IPS DF 6.9 (cell line): ENCODE data around the gene CCDC77.
A peak's percentile ranks its signal among the peaks of the same experiment; 100 is the strongest.
"Not testable (repeated sequence)": the region's sequence is repeated elsewhere in the genome, so short reads cannot be mapped to it uniquely, and the experiment has no call there.

Experiments
- DNase-seq: peaks from one replicate; pipeline ENCODE4 v3.0.0-alpha.2; 2013; ENCODE audit warnings: low read depth, low spot score
- H3K27ac ChIP-seq: one replicate; pipeline ENCODE4 v1.5.1; 2013; ENCODE audit warnings: low read length, control low read depth
- H3K27me3 ChIP-seq: 2 replicates; pipeline ENCODE4 v1.6.1; 2013; ENCODE audit warnings: mild to moderate bottlenecking, low read length; ENCODE audit not compliant: control insufficient read depth, insufficient read depth
- H3K36me3 ChIP-seq: 2 replicates; pipeline ENCODE4 v1.6.1; 2013; ENCODE audit warnings: low read length; ENCODE audit not compliant: control insufficient read depth, insufficient read depth
- H3K4me1 ChIP-seq: 2 replicates; pipeline ENCODE4 v1.6.1; 2013; ENCODE audit warnings: low read length; ENCODE audit not compliant: control insufficient read depth, insufficient read depth
- H3K4me3 ChIP-seq: 2 replicates; pipeline ENCODE4 v1.5.1; 2013; ENCODE audit warnings: mild to moderate bottlenecking, low read length
- H3K9me3 ChIP-seq: 2 replicates; pipeline ENCODE4 v1.6.1; 2013; ENCODE audit warnings: low read length, inconsistent platforms; ENCODE audit not compliant: control insufficient read depth, insufficient read depth
- WGBS: extraction: QIAGEN DNeasy Blood & Tissue Kit; methylation state at CpG from one replicate; pipeline ENCODE4 v1.1.7; 2013; ENCODE audit warnings: mixed read lengths, missing lambda C conversion rate; ENCODE audit not compliant: insufficient read length, insufficient coverage; 5-methylcytosine and 5-hydroxymethylcytosine counted together

The CCDC77 gene

DNA sequence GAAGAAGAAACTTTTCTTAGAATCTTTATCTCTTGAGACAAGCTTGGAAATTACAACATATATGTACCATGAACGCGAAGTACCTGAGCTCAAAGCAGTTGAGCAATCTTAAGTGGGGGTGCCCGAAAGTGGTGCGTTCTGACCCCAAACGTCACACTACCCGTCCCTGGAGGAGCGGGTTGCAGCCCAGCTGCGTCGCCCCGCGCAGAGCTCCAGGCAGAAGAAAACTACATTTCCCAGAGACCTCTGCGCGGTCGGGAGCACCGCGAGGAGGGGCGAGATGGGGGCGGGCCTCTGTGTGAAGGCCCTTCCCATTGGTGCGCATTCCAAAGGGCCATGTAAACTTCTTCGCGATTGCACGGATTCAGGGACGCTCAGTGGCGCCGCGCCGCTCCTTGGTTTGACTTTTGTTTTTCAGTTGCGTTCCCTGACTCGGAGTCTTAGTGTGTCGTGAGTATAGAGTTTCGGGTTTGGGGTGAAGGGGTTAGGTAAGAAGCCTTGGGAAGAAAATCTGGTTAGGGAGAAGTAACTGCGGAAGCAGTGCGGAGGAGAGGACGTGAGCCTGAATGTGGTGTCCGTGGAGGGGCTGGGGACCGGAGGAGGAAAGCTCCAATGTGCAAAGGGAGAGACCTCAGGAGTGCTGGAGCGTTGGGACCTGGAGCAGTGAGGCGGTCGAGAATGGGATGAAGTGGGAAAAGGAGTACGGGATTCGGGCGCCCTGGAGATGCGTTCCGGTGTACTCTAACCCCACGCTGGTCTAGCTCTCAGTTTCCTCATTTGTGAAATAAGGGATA lies at the start of gene CCDC77:
CCDC77 (plus strand) TSS at position 410 of the 794 bp plus-strand sequence. CDS start 7,740 bp downstream, outside the sequence.
- DNase-seq: peak; percentile 73
- H3K27ac ChIP-seq: no peak within 1 kb of the TSS
- peaks cover 5% of the 10 kb centered on the region for H3K36me3 ChIP-seq
- no peaks in the 10 kb centered on the region for H3K9me3 ChIP-seq
- no CpG with 5 or more reads among the region's 45 CpGs for WGBS
- peaks cover 1% of the 10 kb centered on the region; the same call in 1 of the 2 replicates for H3K4me1 ChIP-seq
- H3K27me3 ChIP-seq: no peaks in the 10 kb centered on the region
- peak within 1 kb of the TSS; percentile 96 for H3K4me3 ChIP-seq

- H3K4me1 ChIP-seq: no peaks in the 10 kb centered on the region
- no peak overlapping the region for H3K27ac ChIP-seq
- peaks cover 3% of the 10 kb centered on the region; the same call in 1 of the 2 replicates for H3K36me3 ChIP-seq
- no peak overlapping the region for H3K4me3 ChIP-seq
- no peaks in the 10 kb centered on the region for H3K27me3 ChIP-seq
- H3K9me3 ChIP-seq: no peaks in the 10 kb centered on the region
- DNase-seq: no peak
- no CpG with 5 or more reads among the region's 7 CpGs for WGBS
Observed at GRCh38 chr12:356276-356988, 45.0 kb upstream of the CCDC77 start.

DNA sequence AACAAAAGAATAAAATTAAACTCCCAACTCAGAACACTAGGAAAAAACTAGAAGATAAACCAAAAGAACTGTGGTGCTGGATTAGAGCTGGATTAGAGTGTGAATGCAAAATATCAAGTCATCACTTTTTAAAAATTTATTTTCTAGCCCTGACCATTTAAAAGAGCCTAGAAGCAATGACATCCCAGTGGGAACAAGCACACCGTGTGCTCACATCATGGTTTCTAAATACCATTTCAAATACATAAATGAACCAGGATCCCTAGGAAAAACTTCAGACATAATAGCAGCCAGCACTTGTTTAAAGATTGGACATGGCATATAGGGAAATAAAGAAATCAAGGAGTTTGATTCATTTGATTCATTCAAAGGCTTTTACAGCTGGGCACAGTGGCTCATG lies 42.4 kb upstream of the CCDC77 start:
- H3K27ac ChIP-seq: no peak overlapping the region
- H3K9me3 ChIP-seq: no peaks in the 10 kb centered on the region
- H3K27me3 ChIP-seq: no peaks in the 10 kb centered on the region
- H3K4me1 ChIP-seq: no peaks in the 10 kb centered on the region
- no CpG with 5 or more reads among the region's 1 CpG for WGBS
- no peak for DNase-seq
- no peak overlapping the region for H3K4me3 ChIP-seq
- peaks cover 4% of the 10 kb centered on the region; the same call in 1 of the 2 replicates for H3K36me3 ChIP-seq

DNA sequence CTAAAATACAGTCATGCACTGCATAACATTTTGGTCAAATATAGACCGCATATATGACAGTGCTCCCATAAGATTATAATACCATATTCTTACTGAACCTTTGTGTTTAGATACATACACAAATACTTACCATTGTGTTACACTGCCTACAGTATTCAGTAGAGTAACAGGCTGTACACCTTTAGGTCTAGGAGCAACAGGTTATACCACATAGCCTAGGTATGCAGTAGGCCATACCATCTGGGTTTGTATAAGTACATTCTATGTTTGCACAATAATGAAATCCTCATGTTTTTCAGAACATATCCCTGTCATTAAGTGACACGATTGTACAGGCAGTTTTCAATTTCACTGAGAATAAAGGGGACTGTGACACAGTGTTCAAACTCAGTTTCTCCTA lies 34.6 kb upstream of the CCDC77 start:
- Histone ChIP-seq H3K36me3 (peaks cover 12% of the 10 kb centered on the region; the same call in 1 of the 2 replicates), H3K9me3 (no peaks in the 10 kb centered on the region), H3K4me3 (no peak overlapping the region), H3K4me1 (no peaks in the 10 kb centered on the region), H3K27ac (no peak overlapping the region), H3K27me3 (no peaks in the 10 kb centered on the region)
- no CpG with 5 or more reads among the region's 2 CpGs for WGBS
- no peak for DNase-seq

DNA sequence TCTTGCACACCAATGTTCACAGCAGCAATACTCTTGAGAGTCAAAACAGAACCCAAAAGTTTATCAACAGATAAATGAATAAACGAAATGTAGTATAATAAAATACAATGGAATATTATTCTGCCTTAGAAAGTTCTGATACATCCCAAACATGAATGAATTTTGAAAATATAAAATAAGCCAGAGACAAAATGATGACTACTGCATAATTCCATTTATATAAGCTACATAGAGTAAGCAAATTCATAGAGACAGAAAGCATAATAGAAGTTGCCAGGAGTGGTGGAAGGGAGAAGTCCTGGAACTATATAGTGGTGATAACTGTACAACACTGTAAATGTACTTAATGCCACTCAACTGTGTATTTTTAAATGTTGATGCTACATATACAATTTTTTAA lies 33.5 kb upstream of the CCDC77 start:
- Histone ChIP-seq H3K27me3 (no peaks in the 10 kb centered on the region), H3K4me1 (no peaks in the 10 kb centered on the region), H3K4me3 (no peak overlapping the region), H3K9me3 (no peaks in the 10 kb centered on the region), H3K27ac (no peak overlapping the region), H3K36me3 (peaks cover 8% of the 10 kb centered on the region; the same call in 1 of the 2 replicates)
- no CpG with 5 or more reads among the region's 1 CpG for WGBS
- no peak for DNase-seq

DNA sequence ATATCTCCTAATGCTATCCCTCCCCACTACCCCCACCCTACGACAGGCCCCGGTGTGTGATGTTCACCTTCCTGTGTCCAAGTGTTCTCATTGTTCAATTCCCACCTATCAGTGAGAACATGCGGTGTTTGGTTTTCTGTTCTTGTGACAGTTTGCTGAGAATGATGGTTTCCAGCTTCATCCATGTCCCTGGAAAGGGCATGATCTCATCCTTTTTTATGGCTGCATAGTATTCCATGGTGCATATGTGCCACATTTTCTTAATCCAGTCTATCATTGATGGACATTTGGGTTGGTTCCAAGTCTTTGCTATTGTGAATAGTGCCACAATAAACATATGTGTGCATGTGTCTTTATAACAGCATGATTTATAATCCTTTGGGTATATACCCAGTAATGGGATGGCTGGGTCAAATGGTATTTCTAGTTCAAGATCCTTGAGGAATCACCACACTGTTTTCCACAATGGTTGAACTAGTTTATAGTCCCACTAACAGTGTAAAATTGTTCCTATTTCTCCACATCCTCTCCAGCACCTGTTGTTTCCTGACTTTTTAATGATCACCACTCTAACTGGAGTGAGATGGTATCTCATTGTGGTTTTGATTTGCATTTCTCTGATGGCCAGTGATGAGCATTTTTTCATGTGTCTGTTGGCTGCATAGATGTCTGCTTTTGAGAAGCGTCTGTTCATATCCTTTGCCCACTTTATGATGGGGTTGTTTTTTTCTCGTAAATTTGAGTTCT lies 30.5 kb upstream of the CCDC77 start:
- WGBS: no CpG with 5 or more reads among the region's 5 CpGs
- H3K36me3 ChIP-seq, H3K4me1 ChIP-seq, H3K9me3 ChIP-seq, H3K27me3 ChIP-seq, H3K4me3 ChIP-seq, DNase-seq, H3K27ac ChIP-seq: not testable (repeated sequence)

GRCh38 chr12:386651-387050 lies 14.8 kb upstream of the CCDC77 start:
- Histone ChIP-seq H3K4me1 (no peaks in the 10 kb centered on the region), H3K27ac (no peak overlapping the region), H3K9me3 (no peaks in the 10 kb centered on the region), H3K4me3 (no peak overlapping the region), H3K27me3 (no peaks in the 10 kb centered on the region), H3K36me3 (no peaks in the 10 kb centered on the region)
- no peak for DNase-seq
- WGBS: no CpG with 5 or more reads among the region's 4 CpGs

DNA sequence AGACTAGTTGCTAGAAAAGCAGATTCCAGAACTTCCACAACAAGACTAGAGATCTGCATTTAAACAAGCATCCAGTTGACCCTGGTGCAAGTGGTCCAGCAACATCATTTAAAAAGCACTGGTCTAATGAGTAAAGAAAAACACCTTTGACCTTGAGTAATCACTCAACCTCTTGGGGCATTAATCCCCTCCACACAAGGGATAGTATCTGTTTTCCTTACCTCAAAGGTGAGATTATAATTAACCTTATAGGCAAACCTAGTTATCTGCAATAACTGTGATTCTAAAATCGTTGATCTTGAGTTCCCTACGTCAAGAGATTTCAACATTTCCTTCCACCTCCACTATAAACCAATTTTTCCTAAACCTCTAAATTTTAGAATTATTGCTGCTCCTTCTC lies 13.4 kb upstream of the CCDC77 start:
- no peaks in the 10 kb centered on the region for H3K36me3 ChIP-seq
- H3K27ac ChIP-seq: no peak overlapping the region
- H3K4me1 ChIP-seq: no peaks in the 10 kb centered on the region
- 100% methylated on average over 1 of the region's 2 CpGs for WGBS
- DNase-seq: no peak
- no peaks in the 10 kb centered on the region for H3K9me3 ChIP-seq
- no peaks in the 10 kb centered on the region for H3K27me3 ChIP-seq
- peak overlapping the region; percentile 89; the same call in 1 of the 2 replicates for H3K4me3 ChIP-seq

DNA sequence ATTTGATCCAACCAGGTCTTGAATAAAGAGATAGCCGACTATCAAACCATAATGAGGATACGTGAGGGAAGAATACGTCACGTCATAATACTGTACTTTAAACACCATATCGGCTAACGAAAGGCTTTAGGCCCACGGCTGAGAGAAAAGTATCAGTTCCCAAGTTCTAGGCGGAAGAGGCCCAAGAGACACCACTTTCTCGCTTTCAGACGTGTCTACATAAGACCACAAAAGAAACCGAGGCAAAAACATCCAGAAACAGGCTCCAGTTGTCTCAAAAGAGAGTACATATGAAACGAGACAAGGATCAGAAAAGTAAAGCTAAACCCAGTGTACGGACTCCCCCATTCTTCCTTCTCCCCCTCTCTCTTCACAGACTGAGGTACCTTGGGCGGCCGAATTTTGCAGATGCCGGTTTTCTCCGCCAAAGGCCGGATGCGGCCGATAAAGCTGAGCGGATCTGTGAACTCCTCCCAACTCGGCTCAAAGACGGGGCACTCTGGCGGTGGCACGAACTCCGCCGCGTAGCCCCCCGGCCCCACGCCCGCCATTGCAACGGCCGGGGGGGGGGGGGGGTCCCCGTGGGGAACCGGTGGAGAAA lies 12.8 kb upstream of the CCDC77 start:
- H3K27ac ChIP-seq: no peak overlapping the region
- H3K4me3 ChIP-seq: peak overlapping the region; percentile 89
- no peaks in the 10 kb centered on the region for H3K27me3 ChIP-seq
- no peak for DNase-seq
- H3K36me3 ChIP-seq: no peaks in the 10 kb centered on the region
- H3K9me3 ChIP-seq: no peaks in the 10 kb centered on the region
- WGBS: no CpG with 5 or more reads among the region's 35 CpGs
- no peaks in the 10 kb centered on the region for H3K4me1 ChIP-seq
